Measurements from ENCODE around the gene CLDN18. TPM values are rescaled to one million over a fixed set of nuclear protein-coding genes. Genes with fewer than 3 reads are reported as not detected.

CLDN18 gene
- total RNA-seq, 2 experiments from 2014 or later, result not detected

DNA sequence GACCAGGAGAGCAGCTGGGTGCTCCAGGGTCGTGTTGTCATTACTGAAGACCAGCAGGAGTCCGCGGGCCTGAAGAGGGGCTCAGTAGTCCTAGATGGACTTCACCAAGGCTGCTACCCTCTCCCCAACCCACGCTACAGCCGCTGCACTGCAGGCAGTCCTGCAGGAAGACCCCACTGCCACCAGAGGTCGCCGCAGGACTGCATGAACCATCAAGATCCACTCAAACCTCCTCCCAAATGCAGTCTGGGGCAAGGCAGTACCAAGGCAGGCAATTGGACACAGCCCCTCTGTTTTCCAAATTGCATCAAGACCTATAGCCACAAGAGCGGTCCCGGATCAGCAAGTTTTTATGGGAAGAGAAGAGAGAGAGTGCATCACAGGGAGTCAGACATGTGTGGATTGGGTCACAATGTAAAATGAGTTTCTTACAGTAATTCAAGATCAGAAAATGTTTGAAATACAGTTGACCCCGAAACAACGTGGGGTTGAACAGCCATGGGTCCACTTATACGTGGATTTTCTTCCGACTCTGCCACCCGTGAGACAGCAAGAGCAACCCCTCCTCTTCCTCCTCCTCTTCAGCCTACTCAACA, 58.7 kb downstream of the CLDN18 start:
- Mint-ChIP-seq H3K4me3 (no peak overlapping the region), H3K27me3 (peaks cover 25% of the 10 kb centered on the region), H3K4me1 (ENCODE audit: low read depth) (peaks cover 14% of the 10 kb centered on the region), H3K9me3 (no peaks in the 10 kb centered on the region), H3K27ac (no peak overlapping the region), H3K36me3 (no peaks in the 10 kb centered on the region)
- peak; percentile 86 for DNase-seq
- POLR2A ChIA-PET, result no interaction called here
- CTCF ChIA-PET, result interaction anchor here (0.7 to 6.6 kb wide), 14 partner anchors 11 to 1106 kb away, joined by 3 to 127 read pairs (median 6); partner anchors contain the start of gene DZIP1L
- intact Hi-C loops (cut with micrococcal nuclease), result loop anchor here (1.0 to 5.0 kb wide), 5 partner anchors 51 to 524 kb away; partner anchors contain the start of genes CEP70, DBR1 and NME9

- intact Hi-C loops (cut with micrococcal nuclease), result no loop called here
- POLR2A ChIA-PET, result no interaction called here
- Mint-ChIP-seq H3K27me3 (peaks cover 25% of the 10 kb centered on the region), H3K9me3 (no peaks in the 10 kb centered on the region), H3K27ac (no peak overlapping the region), H3K36me3 (no peaks in the 10 kb centered on the region), H3K4me1 (ENCODE audit: low read depth) (peaks cover 12% of the 10 kb centered on the region), H3K4me3 (no peak overlapping the region)
- no peak for DNase-seq
- CTCF ChIA-PET, result interaction anchor here (1.0 to 6.6 kb wide), 8 partner anchors 12 to 846 kb away, joined by 3 to 127 read pairs (median 6); partner anchors contain the start of gene DZIP1L
These were observed 60.0 kb downstream of the CLDN18 start for GRCh38 chr3:138070006-138070405.

DNA sequence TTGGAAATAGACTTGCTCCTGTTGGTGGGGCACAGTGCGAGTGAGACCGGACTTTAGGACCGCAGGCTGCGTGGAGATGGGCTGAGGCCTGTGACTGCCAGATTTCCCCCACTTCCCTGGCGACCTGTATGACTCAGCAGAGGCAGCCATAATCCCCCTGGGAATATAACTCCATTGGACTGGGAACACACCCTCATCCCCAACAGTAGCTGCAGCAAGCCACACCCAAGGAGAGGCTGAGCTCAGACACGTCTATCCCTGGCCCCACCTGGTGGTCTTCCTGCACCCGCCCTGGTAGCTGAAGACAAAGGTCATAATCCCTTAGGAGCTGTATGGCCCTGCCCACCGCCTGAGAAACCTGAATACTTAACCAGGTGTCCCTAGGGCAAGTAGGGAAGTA, 62.8 kb downstream of the CLDN18 start:
- no peak for DNase-seq
- Mint-ChIP-seq H3K4me1 (ENCODE audit: low read depth) (no peaks in the 10 kb centered on the region), H3K9me3 (no peaks in the 10 kb centered on the region), H3K27me3 (peaks cover 21% of the 10 kb centered on the region), H3K27ac (no peak overlapping the region), H3K36me3 (no peaks in the 10 kb centered on the region), H3K4me3 (no peak overlapping the region)
- ChIA-PET CTCF (interaction anchor here (1.3 to 6.6 kb wide), 2 partner anchors 10 to 45 kb away, joined by 3 to 127 read pairs; partner anchors contain the start of gene DZIP1L), POLR2A (no interaction called here)
- intact Hi-C loops (cut with micrococcal nuclease), result no loop called here

DNA sequence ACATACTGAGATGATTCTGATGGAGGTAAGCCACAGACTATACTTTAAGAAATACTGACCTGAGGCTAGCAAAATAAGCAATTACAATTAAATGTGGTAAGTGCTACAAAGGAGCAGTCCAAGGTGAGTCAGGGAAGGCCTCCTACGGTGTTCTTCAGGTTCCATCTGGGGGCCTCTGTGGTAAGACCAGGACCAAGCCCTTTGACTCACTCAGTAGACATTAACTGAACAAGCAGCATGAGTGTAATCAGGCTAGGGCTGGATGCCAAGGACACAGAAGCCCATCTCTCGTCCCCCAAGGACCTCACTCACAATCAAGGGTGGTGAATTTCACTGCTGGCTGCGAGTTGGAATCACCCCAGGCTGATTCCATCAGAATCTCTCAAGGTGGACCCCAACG, 68.1 kb downstream of the CLDN18 start:
- POLR2A ChIA-PET, result no interaction called here

DNA sequence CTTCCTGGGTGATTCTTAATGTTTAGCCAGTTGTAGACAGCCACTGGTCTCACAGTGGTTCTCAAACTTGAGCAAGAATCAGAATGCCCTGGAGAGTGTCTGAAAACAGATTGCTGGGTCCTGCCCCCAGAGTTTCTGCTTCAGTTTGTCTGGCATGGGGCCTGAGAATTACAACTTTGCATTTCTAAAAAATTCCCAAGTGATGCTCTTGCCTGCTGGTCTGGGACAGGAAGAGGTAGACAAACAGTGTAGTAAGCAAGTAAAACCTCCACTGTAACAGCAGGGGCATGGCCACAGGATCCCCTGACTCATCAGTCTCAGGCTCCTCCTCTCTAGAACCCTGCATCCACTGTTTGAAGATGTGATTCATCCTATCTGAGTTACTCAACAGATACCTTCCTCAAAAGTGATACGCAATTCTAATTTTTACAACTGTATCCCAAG, 69.0 kb downstream of the CLDN18 start:
- H3K27me3 Mint-ChIP-seq, result no peaks in the 10 kb centered on the region
- H3K4me1 Mint-ChIP-seq (ENCODE audit: low read depth), result peaks cover 28% of the 10 kb centered on the region
- no peak overlapping the region for H3K27ac Mint-ChIP-seq
- no peaks in the 10 kb centered on the region for H3K36me3 Mint-ChIP-seq
- DNase-seq, result peak; percentile 62
- CTCF ChIA-PET, result interaction anchor here (1.5 to 3.7 kb wide), 4 partner anchors 10 to 837 kb away, joined by 3 to 17 read pairs (median 5); no protein-coding TSS in a partner anchor
- POLR2A ChIA-PET, result no interaction called here
- H3K4me3 Mint-ChIP-seq, result no peak overlapping the region
- intact Hi-C loops (cut with micrococcal nuclease), result loop anchor here (1.0 kb wide), 1 partner anchor 13 kb away; no protein-coding TSS in a partner anchor
- H3K9me3 Mint-ChIP-seq, result no peaks in the 10 kb centered on the region

More for the DNA sequence above, 68.1 kb downstream of the CLDN18 start:
- no peaks in the 10 kb centered on the region for H3K36me3 Mint-ChIP-seq
- H3K4me3 Mint-ChIP-seq, result no peak overlapping the region
- peaks cover 2% of the 10 kb centered on the region for H3K27me3 Mint-ChIP-seq
- DNase-seq, result no peak
- CTCF ChIA-PET, result interaction anchor here (1.5 kb wide), 1 partner anchor 11 kb away, joined by 3 read pairs; no protein-coding TSS in a partner anchor
- H3K4me1 Mint-ChIP-seq (ENCODE audit: low read depth), result peaks cover 22% of the 10 kb centered on the region
- H3K9me3 Mint-ChIP-seq, result no peaks in the 10 kb centered on the region
- intact Hi-C loops (cut with micrococcal nuclease), result no loop called here
- H3K27ac Mint-ChIP-seq, result no peak overlapping the region

GRCh38 chr3:138079901-138080300, 69.9 kb downstream of the CLDN18 start:
- peaks cover 28% of the 10 kb centered on the region for H3K4me1 Mint-ChIP-seq (ENCODE audit: low read depth)
- no peaks in the 10 kb centered on the region for H3K36me3 Mint-ChIP-seq
- POLR2A ChIA-PET, result no interaction called here
- no peaks in the 10 kb centered on the region for H3K27me3 Mint-ChIP-seq
- no peak overlapping the region for H3K27ac Mint-ChIP-seq
- CTCF ChIA-PET, result interaction anchor here (1.6 to 3.7 kb wide), 3 partner anchors 11 to 836 kb away, joined by 3 to 17 read pairs (median 7); no protein-coding TSS in a partner anchor
- intact Hi-C loops (cut with micrococcal nuclease), result loop anchor here (1.0 to 5.0 kb wide), 2 partner anchors 14 to 37 kb away; partner anchors contain the start of gene DZIP1L
- H3K4me3 Mint-ChIP-seq, result no peak overlapping the region
- no peaks in the 10 kb centered on the region for H3K9me3 Mint-ChIP-seq
- no peak for DNase-seq

DNA sequence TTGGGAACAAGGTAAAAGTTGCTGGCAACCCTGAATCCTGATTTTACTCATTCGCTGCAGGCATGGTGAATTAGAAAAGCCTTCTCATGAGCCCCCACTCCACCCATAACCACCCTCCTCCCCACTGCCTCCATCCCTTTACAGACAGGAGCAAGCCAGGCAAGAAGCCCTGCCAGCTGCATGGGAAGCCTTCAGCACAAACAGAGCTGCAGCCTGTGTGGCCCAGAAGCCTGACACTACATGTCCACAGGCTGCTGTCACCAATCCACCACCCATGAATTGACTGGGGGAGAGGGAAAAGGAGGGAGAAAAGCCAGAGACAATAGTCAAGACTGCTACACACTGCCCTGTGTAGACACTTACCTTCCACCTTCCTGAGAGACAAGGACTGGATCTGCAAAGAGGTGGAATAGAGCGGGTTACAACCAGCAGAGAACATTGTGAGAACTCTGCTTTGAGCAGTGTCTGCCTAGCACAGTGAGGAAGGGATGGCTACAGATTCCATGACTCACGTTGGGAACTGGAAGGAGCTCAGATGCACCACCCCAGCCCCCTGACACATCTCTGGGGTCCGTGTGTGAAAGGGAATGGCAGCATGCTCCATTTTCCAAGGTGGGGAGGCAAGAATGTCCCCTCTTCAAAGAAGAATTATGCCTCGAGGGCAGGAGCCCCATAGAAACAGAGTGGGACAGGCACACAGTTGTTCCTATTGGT, 71.6 kb downstream of the CLDN18 start:
- DNase-seq, result no peak
- intact Hi-C loops (cut with micrococcal nuclease), result loop anchor here (5.0 kb wide), 1 partner anchor 36 kb away; the partner anchor contains the start of gene DZIP1L
- no peaks in the 10 kb centered on the region for H3K9me3 Mint-ChIP-seq
- H3K36me3 Mint-ChIP-seq, result no peaks in the 10 kb centered on the region
- CTCF ChIA-PET, result interaction anchor here (0.9 to 3.7 kb wide), 5 partner anchors 15 to 869 kb away, joined by 3 to 17 read pairs (median 4); no protein-coding TSS in a partner anchor
- H3K4me3 Mint-ChIP-seq, result no peak overlapping the region
- no peak overlapping the region for H3K27ac Mint-ChIP-seq
- peaks cover 28% of the 10 kb centered on the region for H3K4me1 Mint-ChIP-seq (ENCODE audit: low read depth)
- POLR2A ChIA-PET, result interaction anchor here (2.4 kb wide), 1 partner anchor 15 kb away, joined by 11 read pairs; no protein-coding TSS in a partner anchor
- H3K27me3 Mint-ChIP-seq, result no peaks in the 10 kb centered on the region

DNA sequence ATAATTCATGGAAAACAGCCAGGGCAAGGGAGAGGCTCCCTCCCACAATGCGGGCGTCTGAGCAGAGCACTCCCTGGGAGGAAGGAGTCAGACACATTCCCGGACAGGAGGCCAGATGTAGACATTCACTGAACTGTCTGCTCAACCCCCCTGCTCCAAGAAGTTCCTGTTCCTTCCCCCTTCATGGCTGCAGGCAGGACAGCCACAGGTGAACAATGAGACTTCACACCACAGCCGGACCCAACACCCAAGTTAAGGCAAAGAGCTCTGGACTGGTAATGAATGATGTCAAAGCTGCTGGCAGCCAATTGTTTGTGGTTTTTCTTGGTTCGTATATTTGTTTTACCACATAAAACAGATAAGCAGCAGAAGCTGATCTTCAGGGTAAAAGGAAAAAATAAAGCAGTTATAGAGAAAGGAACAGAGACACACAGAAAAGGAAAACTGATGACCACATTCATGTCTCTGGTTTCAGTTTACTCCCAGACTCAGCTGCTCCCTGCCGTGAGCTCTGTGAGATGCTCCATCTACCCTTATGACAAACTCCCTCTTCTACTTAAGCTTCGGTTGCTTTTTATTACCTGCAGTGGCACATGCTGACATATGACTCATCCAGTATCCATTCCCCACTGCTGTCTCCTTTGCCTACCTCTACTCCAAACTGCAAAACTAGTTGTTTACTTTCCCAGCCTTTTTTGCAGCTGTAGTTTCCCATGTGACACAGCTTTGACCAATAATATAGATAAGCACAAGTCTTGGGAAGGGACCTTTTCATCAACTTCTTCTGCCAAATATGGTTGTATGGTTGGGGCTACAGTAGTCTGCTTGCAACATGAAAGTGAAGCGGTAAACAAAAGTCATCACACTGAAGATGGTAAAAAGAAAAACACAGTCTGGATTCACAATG, 72.4 kb downstream of the CLDN18 start:
- Mint-ChIP-seq H3K27ac (peak overlapping the region; percentile 57), H3K4me3 (peak overlapping the region; percentile 3), H3K4me1 (ENCODE audit: low read depth) (peaks cover 28% of the 10 kb centered on the region), H3K36me3 (no peaks in the 10 kb centered on the region), H3K27me3 (no peaks in the 10 kb centered on the region), H3K9me3 (no peaks in the 10 kb centered on the region)
- intact Hi-C loops (cut with micrococcal nuclease), result loop anchor here (5.0 kb wide), 1 partner anchor 35 kb away; the partner anchor contains the start of gene DZIP1L
- POLR2A ChIA-PET, result interaction anchor here (0.7 to 2.4 kb wide), 3 partner anchors 8 to 19 kb away, joined by 3 to 11 read pairs (median 3); no protein-coding TSS in a partner anchor
- peak; percentile 39 for DNase-seq
- CTCF ChIA-PET, result interaction anchor here (0.6 to 3.7 kb wide), 10 partner anchors 9 to 868 kb away, joined by 3 to 17 read pairs (median 4); no protein-coding TSS in a partner anchor

DNA sequence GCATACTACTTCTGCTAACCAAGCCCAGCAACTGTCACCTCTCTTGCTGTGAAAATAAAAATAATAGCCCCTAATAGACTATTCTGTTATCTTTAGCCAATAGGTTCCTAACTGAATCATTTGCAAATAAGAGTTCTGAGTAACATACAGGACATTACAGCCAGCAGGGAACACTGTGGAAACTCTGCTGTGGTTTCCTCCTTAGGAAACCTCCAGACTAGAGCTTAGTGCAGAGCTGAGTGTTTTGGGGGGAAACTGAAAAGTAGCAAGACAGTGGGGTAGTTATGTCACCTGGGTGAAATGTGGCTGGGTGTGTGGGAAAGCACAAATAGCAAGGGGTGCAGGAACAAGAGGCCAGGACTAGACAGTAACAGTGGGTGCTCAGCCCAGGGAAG, 73.0 kb downstream of the CLDN18 start:
- DNase-seq, result no peak
- intact Hi-C loops (cut with micrococcal nuclease), result loop anchor here (5.0 kb wide), 1 partner anchor 34 kb away; the partner anchor contains the start of gene DZIP1L
- Mint-ChIP-seq H3K27me3 (no peaks in the 10 kb centered on the region), H3K4me1 (ENCODE audit: low read depth) (peaks cover 28% of the 10 kb centered on the region), H3K4me3 (no peak overlapping the region), H3K9me3 (no peaks in the 10 kb centered on the region), H3K27ac (no peak overlapping the region), H3K36me3 (no peaks in the 10 kb centered on the region)
- ChIA-PET POLR2A (interaction anchor here (0.7 to 2.4 kb wide), 2 partner anchors 9 to 16 kb away, joined by 3 to 11 read pairs; no protein-coding TSS in a partner anchor), CTCF (interaction anchor here (0.9 to 2.3 kb wide), 7 partner anchors 10 to 35 kb away, joined by 3 to 8 read pairs (median 3); no protein-coding TSS in a partner anchor)

Data from activated CD4-positive, alpha-beta memory T cell treated with anti-CD3 and anti-CD28 coated beads for 36 hours (primary cell).